ENCODE measurements around the gene RSU1.

RSU1 gene

DNA sequence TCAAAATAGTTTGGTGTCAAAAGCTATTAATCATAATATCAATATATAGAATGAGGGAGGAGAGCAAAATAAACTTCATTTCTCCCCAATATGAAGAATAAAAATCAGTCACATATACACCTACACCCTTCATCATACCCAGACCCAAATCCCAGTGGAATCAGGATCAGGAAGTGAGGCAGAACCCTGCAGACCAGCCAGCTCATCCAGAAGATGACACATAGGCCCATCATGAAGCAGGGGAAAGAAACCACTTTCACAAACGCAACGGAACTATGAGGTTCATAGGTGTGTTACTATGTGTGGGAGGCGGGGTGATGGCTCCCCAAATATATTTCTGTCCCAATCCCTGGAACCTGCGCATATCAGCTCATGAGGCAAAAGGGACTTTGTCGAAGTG lies 89.0 kb downstream of the RSU1 start:
- no peak for DNase-seq

DNA sequence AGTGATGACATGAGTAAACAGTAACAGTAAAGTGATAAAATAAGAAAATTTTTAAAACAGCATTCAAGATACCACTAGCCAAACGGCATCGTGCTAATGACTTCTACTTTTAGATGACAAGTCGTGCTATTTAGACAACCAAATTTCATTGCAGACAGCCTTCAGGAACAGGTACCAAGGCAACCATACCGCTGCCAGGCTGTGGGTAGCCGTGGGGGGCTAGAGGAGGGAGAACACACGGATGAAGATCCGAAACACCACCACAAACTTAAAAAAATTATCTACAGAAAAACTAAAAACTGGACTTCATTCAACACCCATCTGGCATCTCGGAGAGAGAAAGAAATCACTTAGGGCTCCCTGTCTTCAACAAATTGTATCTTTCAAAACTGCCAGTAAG lies 89.6 kb downstream of the RSU1 start:
- no peak for DNase-seq

DNA sequence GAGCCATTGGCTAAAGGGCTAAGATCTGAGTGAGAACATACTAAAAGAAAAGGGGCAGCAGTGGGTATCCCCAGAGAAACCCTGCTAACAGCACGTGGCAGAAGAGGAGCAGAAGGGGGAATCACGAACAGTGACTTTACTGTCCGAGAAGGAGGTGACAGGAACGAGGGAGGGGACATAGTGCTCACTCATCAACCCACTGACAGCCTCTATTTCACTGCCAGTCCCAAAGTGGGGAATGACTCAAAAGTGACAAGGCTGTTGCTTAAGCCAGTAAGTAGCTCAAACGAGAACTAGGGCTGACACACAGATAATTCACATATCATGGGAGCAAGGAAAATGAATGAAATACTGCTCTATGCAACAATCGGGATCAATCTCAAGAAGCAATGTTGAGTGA lies 92.7 kb downstream of the RSU1 start:
- no peak for DNase-seq

DNA sequence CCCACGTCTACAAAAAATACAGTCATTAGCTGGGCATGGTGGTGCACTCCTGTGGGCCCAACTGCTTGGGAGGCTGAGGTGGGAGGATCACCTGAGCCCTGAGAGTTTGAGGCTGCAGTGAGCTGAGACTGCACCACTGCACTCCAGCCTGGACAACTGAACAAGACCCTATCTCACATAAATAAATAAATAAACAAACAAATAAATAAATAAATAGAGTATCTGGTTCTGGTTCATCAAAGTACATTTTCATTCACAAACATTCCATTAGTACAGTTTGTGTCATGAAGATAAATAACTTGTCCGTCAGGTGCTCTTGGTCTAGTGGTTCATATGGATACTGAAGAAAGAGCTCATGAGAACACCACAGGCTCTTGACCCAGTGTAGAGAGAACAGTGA lies 96.4 kb downstream of the RSU1 start:
- DNase-seq, result no peak

DNA sequence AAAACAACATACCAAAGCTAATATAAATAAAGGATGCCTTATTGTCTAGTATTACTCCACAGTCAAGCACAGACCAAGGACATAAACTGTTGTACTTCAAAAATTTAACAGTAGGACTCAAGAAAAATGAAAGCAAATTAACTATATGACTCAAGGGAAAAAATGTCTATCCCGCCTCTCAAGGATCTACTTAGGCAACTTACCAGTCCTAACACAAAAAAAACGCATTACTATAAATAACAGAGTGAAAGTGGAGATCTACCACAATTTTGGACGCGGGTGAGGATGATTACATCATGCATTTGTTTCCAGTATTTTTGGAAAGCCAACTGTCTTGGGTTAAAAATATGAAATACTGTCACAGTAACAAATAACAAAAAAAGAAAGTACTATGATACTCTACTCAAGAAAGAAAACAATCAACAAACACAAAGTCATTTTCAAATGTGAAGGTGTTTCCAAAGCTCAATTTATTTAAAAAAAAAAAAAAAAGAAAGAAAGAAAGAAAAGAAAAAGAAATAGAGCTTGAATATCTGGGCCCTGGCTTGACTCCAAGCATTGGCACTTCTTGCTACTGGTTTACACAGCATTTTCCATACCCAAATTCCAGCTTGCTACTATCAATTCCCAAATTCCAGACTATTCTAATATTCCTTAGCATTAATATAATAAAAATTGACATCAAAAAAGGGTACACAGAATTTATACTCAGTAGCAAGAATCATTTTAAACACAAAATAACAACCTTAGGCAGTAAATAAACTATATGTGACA lies 99.4 kb downstream of the RSU1 start:
- DNase-seq, result no peak

DNA sequence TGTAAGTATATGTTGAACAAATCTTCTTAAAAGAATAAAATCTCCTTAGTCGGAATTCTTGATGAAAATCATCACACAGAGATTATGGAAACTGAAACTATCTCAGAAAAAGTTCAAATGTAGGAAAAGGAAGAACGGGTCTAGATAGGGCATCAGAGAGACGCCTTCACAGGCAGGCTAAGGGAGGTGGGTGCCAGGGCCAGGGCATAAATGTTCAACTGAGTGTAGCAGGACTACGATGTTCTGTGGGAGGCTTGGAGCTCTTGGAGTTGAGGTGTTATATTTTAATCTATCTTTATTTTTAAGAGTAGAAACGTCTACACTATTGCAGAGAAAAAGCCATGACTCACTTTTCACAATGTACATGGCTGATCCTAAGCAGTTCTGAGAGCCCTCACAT lies 101.2 kb downstream of the RSU1 start:
- DNase-seq, result no peak

DNA sequence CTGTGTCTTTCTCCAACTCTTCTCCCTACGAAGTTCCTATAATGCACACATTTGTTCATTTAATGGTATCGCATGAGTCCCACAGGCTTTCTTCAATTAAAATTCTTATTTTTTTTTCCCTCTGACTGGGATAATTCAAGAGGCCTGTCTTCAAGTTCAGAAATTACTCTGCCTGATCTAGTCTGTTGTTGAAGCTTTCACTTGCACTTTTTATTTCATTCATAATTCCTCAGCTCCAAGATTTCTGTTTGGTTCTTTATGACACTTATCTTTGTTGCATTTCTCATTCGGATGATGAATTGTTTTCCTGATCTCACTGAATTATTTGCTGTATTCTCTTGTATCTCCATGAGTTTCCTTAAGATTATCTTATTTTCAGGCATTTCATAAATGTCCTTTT lies 103.9 kb downstream of the RSU1 start:
- no peak for DNase-seq

DNA sequence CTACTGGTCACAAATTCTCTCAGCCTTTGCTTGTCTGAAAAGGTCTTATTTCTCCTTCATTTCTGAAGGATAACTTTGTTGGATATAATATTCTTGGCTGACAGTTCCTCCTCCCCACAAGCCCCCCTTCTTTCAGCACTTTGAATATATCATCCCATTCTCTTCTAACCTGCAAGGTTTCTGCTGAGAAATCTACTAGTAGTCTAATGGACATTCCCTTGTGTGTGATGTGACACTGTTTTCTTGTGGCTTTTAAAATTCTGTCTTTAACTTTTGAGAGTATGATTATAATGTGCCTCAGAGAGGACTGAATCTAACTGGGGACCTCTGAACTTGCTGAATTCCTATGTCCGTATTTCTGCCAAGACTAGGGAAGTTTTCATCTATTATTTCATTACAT lies 104.3 kb downstream of the RSU1 start:
- no peak for DNase-seq

DNA sequence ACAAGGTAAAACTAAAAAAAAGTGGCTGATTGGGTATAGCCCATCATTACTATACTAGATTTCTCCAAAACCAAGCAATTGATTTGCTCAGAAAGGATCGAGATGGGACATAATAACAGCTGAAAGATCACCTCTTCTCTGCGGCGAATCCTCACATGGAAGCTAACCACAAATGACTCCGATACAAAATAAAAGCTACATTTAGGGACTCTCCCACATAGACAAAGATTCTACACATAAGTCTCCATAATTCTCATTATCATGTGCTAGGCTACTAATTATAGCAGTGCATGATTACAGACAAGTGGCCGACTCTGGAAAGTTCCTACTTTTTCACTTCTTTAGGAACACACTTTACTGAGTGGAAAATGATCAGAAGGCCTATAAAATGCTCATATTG lies 116.9 kb downstream of the RSU1 start:
- no peak for DNase-seq

DNA sequence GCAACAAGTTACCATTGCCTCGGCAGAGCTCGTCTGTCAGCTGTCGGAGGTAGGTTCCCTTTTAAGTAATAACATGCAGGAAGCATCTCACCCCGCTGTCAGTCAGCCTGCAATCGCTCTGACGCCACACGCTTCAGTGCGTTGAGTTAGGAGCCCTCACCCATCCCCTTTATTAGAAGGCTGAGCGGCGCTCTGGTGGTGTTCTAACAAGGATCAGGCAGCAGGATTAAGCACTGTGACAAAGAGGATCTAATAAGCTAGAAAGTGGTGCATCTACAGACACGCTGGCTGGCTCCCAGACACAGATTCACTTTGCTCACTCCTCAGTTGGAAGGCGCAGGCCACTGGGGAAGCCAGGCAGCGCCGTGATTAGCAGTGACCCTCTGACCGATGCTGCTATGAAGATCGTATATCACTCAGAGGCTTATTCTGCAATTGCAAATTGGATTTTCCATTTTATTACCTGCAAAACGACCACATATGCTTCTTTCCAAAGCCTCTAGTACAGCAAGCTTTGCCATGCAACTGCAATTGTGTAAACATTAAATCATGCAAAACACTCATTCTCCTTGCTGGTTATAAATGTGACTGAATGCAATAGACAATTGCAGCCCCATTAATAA lies 117.7 kb downstream of the RSU1 start:
- DNase-seq, result peak; percentile 99

DNA sequence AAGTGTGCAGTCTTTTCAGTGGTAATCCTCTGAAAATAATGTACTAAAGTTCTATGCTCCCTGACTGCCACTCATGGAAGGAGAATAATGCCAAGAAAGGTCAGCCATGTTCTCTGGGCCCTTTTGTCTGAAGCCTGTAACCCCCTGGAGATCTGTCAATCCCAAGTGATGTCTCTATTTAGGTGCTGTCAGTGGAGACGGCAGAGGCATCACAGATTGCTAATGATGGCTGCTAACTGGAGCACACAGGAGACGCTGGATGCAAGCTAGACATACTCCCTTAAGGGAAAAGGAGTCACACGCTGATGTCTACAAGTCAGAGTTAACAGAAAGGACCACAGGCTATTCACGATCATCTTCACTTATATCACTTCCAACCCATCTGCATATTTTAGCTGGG lies 118.8 kb downstream of the RSU1 start:
- DNase-seq, result peak; percentile 60

DNA sequence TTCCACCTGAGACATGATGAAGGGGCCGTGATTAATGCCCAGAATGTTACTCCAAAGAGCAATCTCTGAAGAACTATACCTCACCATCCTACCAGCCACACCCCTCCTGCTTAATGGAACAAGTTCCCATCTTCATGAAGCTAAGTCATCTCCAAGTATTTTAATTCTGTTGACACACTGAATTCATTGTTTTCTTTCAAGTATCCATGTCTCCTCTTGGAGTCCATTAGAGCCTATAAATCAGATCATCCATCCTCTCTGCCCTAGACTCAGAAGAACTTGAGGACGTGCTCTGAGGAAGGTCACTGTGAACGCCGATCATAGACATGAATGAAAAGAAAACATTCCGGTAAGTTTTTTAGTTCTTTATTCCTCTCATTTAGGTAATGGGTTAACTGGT lies 126.8 kb downstream of the RSU1 start:
- DNase-seq, result no peak

DNA sequence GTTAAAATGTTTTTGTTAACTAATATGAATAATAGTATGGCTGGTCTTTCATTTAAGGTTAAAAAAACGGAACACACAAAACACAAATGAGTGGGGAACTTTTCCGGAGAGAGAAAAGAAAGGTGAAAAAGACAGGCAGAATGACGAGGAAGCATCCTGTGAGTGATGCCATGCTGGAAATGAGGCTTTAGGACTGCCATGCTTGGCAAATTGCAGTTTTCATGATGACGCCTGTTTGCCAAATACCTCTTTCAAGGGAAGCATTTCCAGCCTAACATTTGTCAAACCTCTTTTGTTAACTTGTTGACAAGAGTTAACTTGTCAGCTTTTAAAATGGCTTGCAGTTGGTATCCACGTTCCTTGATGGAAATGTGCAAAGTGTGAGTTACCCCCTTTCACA lies 127.5 kb downstream of the RSU1 start:
- no peak for DNase-seq

DNA sequence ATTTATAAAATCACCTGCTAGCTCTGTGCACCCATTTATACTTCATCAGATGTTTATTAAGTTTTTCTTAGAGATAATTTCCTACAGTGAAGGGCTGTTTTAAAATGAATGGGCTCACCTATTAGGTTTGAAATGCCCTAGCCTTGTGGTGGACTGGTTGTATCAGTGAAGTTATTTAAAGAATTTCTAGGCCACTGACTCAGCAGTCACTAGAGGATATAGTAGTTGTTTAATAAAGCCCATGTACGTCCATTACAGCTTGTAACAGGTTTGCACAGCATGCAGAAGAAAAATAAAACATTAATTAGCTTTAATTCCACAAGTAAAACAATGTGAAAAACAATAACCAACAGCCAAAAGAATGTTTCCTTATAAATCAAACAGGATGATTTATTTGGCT lies 128.0 kb downstream of the RSU1 start:
- no peak for DNase-seq

DNA sequence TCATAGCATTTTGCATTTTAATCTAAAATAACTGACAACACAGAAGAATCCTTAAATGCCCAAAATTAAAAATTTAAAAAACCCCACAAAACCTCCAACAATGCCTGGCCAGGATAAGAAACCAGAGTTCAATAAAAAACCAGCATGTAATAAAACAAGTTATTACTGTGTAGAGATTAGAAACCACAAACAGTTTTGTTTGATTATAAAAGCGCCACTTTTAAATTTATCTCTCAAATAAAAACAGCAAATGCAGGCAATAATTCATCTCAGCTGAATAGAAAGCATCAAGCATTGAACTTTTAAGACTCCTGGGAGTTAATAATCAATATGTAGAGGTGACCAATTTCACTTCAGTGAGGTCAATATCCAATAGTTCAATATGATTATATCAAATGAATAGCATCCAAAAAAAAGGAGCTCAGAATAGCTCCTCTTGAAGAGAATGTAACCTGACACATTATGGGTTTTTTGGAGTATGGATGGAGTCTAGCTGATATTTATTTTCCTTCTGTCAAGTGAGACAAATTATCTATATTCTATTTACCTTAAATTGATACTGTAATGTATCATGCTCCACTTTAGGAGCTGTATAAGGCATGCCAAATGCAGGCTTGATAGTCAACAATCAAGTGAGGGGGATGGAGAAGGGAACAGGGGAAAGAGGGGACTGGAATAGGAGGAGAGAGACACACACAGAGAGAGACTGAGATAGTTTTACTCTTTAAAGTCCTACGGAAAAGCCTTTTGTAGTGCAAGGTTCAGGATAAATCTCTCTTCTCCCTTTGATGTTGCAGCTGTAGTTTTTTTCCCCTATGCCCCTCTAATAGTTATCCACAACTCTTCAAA lies 130.9 kb downstream of the RSU1 start:
- DNase-seq, result no peak

DNA sequence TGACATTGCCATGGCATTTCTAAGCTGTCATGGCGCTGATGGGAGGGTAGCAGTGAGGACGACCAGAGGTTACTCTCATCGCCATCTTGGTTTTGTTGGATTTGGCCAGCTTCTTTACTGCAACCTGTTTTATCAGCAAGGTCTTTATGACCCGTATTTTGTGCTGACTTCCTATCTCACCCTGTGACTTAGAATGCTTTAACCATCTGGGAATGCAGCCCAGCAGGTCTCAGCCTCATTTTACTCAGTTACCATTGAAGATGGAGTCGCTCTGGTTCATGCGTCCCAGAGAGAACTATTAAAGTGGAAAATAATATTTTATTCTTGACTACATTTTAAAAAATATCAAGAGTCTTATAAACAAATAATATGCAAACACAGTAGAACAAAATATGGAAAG lies 131.7 kb downstream of the RSU1 start:
- DNase-seq, result no peak

DNA sequence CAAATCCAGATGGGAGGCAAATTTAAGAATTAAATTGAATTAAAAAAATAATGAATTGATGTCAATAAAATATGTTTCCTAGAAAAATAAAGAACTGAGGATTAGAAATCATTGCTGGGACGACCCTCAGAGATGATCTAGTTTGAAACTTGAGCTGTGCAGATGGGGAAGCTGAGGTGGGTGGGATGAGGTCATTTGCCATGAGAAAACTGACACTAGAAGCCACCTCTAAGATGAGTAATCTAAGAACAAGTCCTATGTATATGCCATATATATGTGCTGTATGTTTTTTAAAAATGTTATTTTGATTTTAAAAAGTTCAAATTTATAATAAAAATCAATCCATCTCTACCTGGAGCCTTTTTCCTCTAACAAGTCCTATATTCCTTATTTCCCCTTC lies 135.7 kb downstream of the RSU1 start:
- no peak for DNase-seq

DNA sequence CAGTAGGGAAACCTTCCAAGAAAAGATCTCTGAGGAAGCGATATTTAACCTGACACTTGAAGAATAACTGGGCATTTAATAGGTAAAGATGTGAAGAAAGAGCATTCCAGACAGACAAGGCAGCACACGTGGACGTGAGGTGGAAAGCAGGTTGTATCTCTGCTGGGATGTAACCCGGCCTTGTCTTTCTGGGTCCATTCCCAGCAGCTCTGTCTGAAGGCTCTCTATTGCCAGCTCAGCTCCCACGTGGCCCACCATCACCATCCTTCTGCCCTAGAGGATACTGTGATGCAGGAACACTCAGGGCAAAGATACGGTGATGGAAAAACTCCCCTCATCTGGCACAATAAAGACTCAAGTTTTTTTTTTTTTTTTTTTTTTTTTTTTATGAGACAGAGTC lies 137.7 kb downstream of the RSU1 start:
- DNase-seq, result no peak

DNA sequence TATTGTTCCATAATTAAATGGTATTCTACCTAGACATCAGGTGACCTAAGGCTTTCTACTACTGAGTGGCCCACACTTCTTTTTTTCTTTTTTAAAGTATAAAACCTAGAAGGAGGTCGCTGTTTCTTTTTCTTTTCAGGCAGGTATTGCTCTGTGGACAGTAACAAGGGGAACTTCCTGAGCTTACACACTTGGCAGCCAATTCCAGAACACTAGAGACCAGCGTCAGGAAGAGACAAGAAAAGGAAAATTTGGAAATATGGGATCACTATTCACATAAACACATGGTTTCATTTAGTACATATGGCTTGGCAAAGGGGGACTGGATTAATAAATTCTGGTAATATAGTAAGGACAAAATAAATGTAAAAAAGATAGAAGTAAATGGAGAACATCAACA lies 141.9 kb downstream of the RSU1 start:
- DNase-seq, result no peak

DNA sequence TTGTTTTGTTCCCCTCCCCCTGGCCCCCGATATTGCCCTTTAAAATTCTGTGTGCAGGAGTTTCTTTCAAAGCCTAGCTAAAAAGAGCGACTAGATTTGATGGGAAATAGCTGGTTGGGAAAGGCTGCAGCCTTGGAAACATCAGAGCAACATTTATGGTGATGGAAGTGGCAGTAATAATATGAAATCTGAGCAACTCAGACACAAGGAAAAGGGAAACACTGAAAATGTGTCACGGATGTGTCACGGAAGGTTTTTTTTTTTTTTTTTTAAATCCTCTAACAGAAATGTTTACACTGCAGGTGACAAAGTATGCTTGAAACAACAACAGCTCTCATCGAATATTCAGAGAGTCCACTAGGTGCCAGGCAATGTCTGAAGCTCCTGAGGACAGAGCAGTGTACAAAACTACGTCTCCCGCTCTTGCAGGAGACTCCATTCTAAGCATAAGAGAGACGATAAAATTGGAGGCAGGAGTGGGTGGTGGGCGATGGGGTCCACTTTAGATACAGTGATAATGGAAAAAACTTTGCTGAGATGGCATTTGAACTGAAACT lies 143.0 kb downstream of the RSU1 start:
- DNase-seq, result no peak

DNA sequence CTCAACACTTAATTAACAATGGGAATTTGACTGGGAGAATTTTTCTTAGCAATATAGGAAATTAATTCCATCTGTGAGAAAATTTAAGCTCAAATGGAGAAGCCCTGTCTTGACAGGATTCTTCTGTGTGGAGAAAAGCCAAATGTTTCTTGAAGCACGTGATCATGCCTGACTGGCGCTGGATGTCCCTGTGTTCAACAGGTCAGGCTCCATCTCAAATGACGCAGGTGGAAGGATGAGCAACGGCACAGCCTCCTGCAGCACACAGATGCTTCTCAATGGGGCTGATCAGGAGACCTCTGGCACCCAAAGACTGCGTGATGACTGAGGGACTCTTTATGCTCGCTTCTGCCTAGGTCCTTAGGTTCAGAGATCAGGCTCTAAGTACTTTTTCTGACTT lies 143.8 kb downstream of the RSU1 start:
- peak; percentile 7 for DNase-seq

DNA sequence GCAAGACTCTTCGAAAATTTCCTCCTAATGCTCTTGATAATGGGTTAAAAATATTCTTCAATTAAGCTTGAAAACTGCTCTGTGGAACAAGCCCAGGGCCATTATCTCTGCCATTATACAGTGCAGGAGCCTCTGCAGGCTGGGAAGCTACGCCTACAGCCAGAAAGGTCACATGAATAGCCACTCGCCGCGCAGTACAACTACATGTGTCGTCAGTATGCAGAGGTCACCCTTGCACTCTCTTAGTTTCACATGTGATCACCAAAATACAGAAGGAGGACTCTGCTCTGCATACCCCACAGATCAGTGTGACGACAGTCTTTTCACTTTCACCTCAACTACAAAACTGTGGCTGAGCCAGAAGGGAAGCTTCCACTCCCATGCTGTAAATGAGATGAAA lies 153.8 kb downstream of the RSU1 start:
- DNase-seq, result no peak

DNA sequence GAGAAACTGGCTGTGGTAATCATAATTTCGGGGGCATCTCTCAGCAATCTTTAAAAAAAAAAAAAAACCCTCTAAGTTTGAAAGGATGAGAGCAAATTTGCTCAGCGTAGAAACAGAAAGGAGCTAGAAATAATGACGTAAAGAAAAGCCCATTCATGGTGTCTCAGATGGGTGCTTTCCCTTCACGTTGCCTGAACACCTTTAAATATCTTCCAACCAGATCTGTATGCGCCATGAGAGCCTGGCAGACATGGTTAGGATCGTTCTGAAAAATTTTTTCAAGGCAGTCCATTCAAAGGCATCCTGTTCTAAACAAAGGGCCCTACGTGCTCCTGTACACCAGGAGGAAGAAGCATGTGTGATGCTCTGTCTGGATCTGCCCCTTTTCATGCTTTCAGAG lies 154.3 kb downstream of the RSU1 start:
- no peak for DNase-seq

DNA sequence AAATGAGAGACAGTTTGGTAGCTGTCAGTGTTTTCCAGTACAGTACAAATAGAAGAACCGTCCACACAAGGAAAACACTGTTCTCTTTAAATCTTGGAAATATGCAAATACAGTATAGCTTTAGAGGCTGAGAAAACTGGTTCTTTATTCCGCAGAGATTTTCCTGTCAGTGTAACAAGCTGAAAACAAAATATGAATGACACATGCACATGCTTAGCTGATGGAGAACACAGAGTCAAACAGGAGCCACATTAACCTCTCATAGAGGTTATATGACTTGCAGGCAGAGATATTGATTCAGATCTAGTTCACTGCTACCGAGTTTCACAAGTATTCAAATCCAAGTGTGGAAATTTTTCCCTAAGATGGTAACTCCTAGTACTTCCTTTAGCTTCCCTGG lies 160.3 kb downstream of the RSU1 start:
- peak; percentile 67 for DNase-seq

Measured in NCI-H82 (cell line).